Activated CD4-positive, alpha-beta T cell treated with anti-CD3 and anti-CD28 coated beads, Interleukin-2, amount 10 ng/mL, durations not matched to agents 7 days and 5 days (primary cell): ENCODE data around the gene TRPV4. TPM values are rescaled to one million over a fixed set of nuclear protein-coding genes. Genes with fewer than 3 reads are reported as not detected.

Experiments used
- microRNA-seq: library from miRNA; unstranded; fragments of <30 nt; microRNA quantifications from one replicate; pipeline ENCODE4 v1.2.0, GENCODE V29; 2021; ENCODE audit warnings: borderline microRNAs expressed, borderline replicate concordance
- total RNA-seq, 2 experiments: library from RNA; stranded (reverse); gene quantifications; one replicate each; pipeline ENCODE4 v1.2.3, GENCODE V29; 2021

The TRPV4 gene
- total RNA-seq, 2 experiments from 2014 or later = 0.17 TPM; not detected in 1

Small RNA genes within 50 kb of the gene (microRNA-seq; reads per million reads assigned to microRNA genes)
- not detected for gene MIR4497

Other genes starting within 250 kb of the TRPV4 start
- gene FAM222A, start 119.6 kb downstream of the TRPV4 start, total RNA-seq = under 1 TPM; 0.52 to 0.73 TPM
- 10 to 100 TPM; 17.6 to 20.7 TPM for gene GLTP, start 47.1 kb upstream of the TRPV4 start, total RNA-seq
- 10 to 100 TPM; 27.9 to 36.0 TPM for gene TCHP, start 66.9 kb upstream of the TRPV4 start, total RNA-seq
- gene GIT2, start 163.0 kb upstream of the TRPV4 start, total RNA-seq = 100 to 1,000 TPM; 101 to 107 TPM
- gene ANKRD13A, start 166.0 kb upstream of the TRPV4 start, total RNA-seq = 10 to 100 TPM; 82.5 to 88.2 TPM
- 10 to 100 TPM; 19.9 to 25.8 TPM for gene C12orf76, start 215.1 kb upstream of the TRPV4 start, total RNA-seq